Duodenal mucosa (tissue), 2 donors: Measurements from ENCODE around the gene WDR91.

Source experiments
- H3K27ac ChIP-seq: one replicate; pipeline ENCODE4 v1.7.0; 2013; ENCODE audit warnings: low read depth, low read length
- H3K27me3 ChIP-seq, 2 donors: one replicate each; pipeline ENCODE4 v1.7.0; 2013; ENCODE audit warnings: low read length in 2 of 2, control low read depth in 1 of 2; ENCODE audit not compliant: insufficient read depth in 2 of 2, control insufficient read depth in 1 of 2
- H3K36me3 ChIP-seq, 2 donors: one replicate each; pipeline ENCODE4 v1.7.0; 2013; ENCODE audit warnings: low read length in 2 of 2, control low read depth in 1 of 2; ENCODE audit not compliant: insufficient read depth in 2 of 2, control insufficient read depth in 1 of 2
- H3K4me1 ChIP-seq, 2 donors: one replicate each; pipeline ENCODE4 v1.7.0; 2013; ENCODE audit warnings: low read length in 2 of 2, control low read depth in 1 of 2; ENCODE audit not compliant: insufficient read depth in 2 of 2, control insufficient read depth in 1 of 2
- H3K4me3 ChIP-seq, 2 donors: one replicate each; pipeline ENCODE4 v1.7.0; 2013; ENCODE audit warnings: low read length in 2 of 2, low read depth in 1 of 2
- H3K9ac ChIP-seq, 2 donors: one replicate each; pipeline ENCODE4 v1.7.0; 2013; ENCODE audit warnings: low read length in 2 of 2, low read depth in 1 of 2
- H3K9me3 ChIP-seq, 2 donors: one replicate each; pipeline ENCODE4 v1.7.0; 2013; ENCODE audit warnings: low read length in 2 of 2, control low read depth in 1 of 2; ENCODE audit not compliant: control insufficient read depth in 1 of 2

Gene WDR91

DNA sequence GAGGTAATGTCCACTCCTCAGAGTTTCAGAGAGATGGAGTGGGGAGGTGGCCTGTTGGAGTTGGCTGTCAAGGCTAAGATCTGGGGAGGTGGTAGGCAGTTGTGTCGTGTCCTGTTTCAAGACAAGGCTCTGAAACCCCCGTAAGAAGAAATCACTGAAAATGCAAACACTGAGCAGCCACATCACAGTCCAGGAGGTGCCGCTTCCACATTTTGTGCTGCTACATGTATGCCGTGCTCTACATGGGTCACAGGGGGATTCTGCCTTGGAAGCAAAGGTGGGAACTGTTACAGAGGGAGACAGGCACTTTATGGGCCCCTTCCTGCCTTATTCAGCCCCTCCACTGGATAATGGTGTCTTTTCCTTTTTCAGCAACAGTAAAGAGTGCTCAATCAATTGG is 11.9 kb downstream of the WDR91 start:
- no peak overlapping the region for H3K4me3 ChIP-seq
- no peak overlapping the region for H3K9ac ChIP-seq
- H3K36me3 ChIP-seq = peaks cover 0 to 73% of the 10 kb centered on the region in 2 donors

DNA sequence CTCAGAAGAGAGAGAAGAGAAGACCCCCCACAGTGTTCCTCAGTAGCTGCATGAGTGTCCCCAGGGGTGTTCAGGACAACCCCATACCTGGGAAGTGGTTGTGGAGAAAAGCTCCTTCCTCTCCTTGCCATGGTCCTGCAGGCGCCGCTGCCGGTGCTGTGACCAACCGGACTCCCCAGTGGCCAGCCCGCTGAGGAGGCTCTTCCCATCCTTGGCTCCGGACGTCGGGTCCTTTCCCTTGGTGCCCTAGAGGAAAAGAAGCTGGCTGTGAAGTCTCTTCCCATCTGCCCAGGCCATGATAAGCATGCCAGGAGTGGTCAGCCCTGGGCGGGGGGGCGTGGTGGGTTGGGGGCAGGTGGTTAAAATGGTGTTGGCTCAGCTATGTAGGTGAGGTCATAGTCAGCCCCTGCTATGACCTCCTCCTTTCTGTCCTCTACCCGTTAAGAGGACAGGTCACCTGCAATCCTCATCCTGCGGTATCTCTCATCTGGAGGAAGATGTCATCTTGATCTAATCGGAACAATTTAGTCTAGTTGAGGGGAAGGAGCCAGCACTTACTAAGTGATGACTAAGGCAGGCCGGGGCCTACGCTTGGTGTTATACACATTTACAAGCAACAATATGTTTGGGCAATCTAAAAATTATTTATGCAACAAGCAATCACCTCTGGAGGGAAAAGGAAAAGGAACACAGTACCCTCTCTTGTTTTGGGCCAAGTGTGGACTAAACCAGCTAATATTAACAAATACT is 13.2 kb downstream of the WDR91 start:
- Histone ChIP-seq H3K36me3 (peaks cover 0 to 65% of the 10 kb centered on the region in 2 donors), H3K9me3 (no peaks in the 10 kb centered on the region), H3K4me1 (no peaks in the 10 kb centered on the region), H3K4me3 (no peak overlapping the region), H3K9ac (no peak overlapping the region), H3K27ac (no peak overlapping the region), H3K27me3 (no peaks in the 10 kb centered on the region)

More for the DNA sequence above, 11.9 kb downstream of the WDR91 start:
- no peak overlapping the region for H3K27ac ChIP-seq
- H3K4me1 ChIP-seq = no peaks in the 10 kb centered on the region
- H3K27me3 ChIP-seq = no peaks in the 10 kb centered on the region
- H3K9me3 ChIP-seq = no peaks in the 10 kb centered on the region

DNA sequence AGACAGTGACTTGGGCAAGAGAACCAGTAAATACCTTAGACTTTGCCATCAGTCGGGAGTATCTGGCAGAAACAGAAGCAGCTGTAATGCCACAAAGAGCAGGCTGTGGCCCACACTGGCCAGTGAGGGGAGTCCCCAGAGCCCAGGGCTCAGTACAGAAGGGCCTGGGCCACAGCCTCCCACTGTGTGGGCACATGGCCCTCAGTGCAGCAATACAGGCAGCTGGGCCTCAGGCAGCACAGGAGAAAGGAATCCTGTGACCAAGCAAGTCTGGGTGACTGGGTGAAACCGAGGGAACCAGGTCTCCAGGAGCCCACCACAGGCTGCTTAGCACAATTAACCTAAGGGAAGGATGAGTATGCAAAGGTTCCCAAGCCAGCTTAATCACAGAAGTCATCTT is 14.0 kb downstream of the WDR91 start:
- H3K36me3 ChIP-seq = peaks cover 0 to 64% of the 10 kb centered on the region in 2 donors
- no peaks in the 10 kb centered on the region for H3K27me3 ChIP-seq
- no peak overlapping the region for H3K9ac ChIP-seq
- no peaks in the 10 kb centered on the region for H3K4me1 ChIP-seq
- no peaks in the 10 kb centered on the region for H3K9me3 ChIP-seq
- no peak overlapping the region for H3K27ac ChIP-seq
- H3K4me3 ChIP-seq = no peak overlapping the region

DNA sequence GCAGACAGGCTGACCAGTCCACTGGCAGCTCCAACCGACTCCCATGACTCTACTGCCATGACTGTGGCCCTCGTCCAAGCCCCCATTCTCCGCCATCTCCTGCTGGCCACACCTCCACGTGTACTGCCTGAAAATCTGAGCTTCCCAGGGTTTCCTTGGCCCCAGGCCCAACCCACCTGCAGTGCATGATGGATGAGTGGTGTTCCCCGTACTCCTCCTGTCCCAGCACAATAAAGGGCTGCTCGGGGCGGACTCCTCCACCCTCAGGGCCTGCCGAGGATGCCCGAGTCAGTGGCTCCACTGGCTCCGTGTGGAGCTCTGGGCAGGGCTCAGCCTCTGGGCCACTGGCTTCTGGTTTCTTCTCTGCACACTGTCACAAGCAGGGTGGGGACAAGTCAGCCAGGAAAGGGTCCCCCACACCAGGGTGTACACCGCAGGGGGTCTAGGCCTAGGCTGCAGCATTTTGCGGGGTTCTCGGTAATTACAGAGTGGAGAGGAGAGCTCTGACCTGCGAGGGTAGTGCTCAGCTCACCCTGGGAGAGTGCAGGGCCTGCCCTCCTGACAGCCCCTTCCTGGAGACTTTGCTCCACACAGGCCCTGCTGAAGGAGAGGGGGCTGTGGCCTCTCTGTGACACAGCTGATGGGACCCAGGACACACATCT is 15.2 kb downstream of the WDR91 start:
- Histone ChIP-seq H3K9ac (no peak overlapping the region), H3K27ac (no peak overlapping the region), H3K27me3 (no peaks in the 10 kb centered on the region), H3K36me3 (peaks cover 0 to 66% of the 10 kb centered on the region in 2 donors), H3K4me1 (no peaks in the 10 kb centered on the region), H3K9me3 (no peaks in the 10 kb centered on the region), H3K4me3 (no peak overlapping the region)

- peaks cover 0 to 57% of the 10 kb centered on the region in 2 donors for H3K36me3 ChIP-seq
- H3K27me3 ChIP-seq = no peaks in the 10 kb centered on the region
- H3K9ac ChIP-seq = no peak overlapping the region
- no peak overlapping the region for H3K4me3 ChIP-seq
- no peak overlapping the region for H3K27ac ChIP-seq
- H3K9me3 ChIP-seq = no peaks in the 10 kb centered on the region
- no peaks in the 10 kb centered on the region for H3K4me1 ChIP-seq
Observed at GRCh38 chr7:135195156-135195555, 16.2 kb downstream of the WDR91 start.

DNA sequence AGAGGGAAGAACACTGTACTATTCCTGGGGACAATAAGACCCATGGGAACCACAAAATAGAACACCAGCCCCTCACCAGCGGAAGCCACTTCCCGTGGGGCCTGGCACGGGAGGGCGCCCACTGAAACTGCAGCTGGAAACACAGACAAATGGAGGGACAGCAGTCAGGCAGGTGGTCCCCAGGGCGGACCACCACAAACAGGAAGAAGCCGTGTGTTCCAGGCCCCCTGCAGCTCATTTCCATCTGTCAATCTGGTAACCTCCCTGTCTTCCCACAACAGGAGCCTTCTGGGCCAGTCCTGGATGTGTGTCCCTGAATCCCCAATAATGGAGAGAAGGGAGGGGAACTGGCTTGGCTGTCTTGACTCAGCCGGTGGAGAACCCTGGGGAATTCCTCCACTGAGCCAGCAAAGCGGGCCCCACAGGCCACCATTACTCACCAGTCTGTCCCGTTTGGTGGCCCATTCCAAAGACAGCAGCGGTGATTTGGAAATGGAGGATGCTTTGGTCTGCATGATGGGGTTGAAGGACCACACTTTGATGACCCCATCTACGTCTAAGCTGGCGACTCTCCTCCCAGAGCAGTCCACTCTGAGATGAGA is 16.7 kb downstream of the WDR91 start:
- Histone ChIP-seq H3K9me3 (no peaks in the 10 kb centered on the region), H3K4me1 (no peaks in the 10 kb centered on the region), H3K4me3 (no peak overlapping the region), H3K27ac (no peak overlapping the region), H3K36me3 (peaks cover 0 to 51% of the 10 kb centered on the region in 2 donors), H3K9ac (no peak overlapping the region), H3K27me3 (no peaks in the 10 kb centered on the region)

- H3K9me3 ChIP-seq = no peaks in the 10 kb centered on the region
- H3K9ac ChIP-seq = no peak overlapping the region
- H3K4me3 ChIP-seq = no peak overlapping the region
- H3K36me3 ChIP-seq = peaks cover 0 to 56% of the 10 kb centered on the region in 2 donors
- no peak overlapping the region for H3K27ac ChIP-seq
- H3K4me1 ChIP-seq = no peaks in the 10 kb centered on the region
- H3K27me3 ChIP-seq = no peaks in the 10 kb centered on the region
Observed at GRCh38 chr7:135193615-135194081, 17.7 kb downstream of the WDR91 start.

GRCh38 chr7:135192914-135193536 is 18.3 kb downstream of the WDR91 start:
- Histone ChIP-seq H3K9me3 (no peaks in the 10 kb centered on the region), H3K36me3 (peaks cover 5 to 56% of the 10 kb centered on the region in 2 donors), H3K4me1 (no peaks in the 10 kb centered on the region), H3K27ac (no peak overlapping the region), H3K9ac (no peak overlapping the region), H3K27me3 (no peaks in the 10 kb centered on the region), H3K4me3 (no peak overlapping the region)

- H3K36me3 ChIP-seq = peaks cover 12 to 54% of the 10 kb centered on the region in 2 donors
- H3K27ac ChIP-seq = no peak overlapping the region
- H3K4me1 ChIP-seq = no peaks in the 10 kb centered on the region
- H3K27me3 ChIP-seq = no peaks in the 10 kb centered on the region
- H3K4me3 ChIP-seq = no peak overlapping the region
- H3K9me3 ChIP-seq = no peaks in the 10 kb centered on the region
- no peak overlapping the region for H3K9ac ChIP-seq
Observed at GRCh38 chr7:135190703-135191102, 20.6 kb downstream of the WDR91 start.

GRCh38 chr7:135189961-135190360 is 21.4 kb downstream of the WDR91 start:
- H3K4me3 ChIP-seq = no peak overlapping the region
- no peak overlapping the region for H3K9ac ChIP-seq
- no peaks in the 10 kb centered on the region for H3K4me1 ChIP-seq
- H3K36me3 ChIP-seq = peaks cover 15 to 55% of the 10 kb centered on the region in 2 donors
- no peak overlapping the region for H3K27ac ChIP-seq
- H3K9me3 ChIP-seq = no peaks in the 10 kb centered on the region
- H3K27me3 ChIP-seq = no peaks in the 10 kb centered on the region
